ENCODE results near the gene HCN2. TPM values are rescaled to one million over a fixed set of nuclear protein-coding genes. Genes with fewer than 3 reads are reported as not detected.

The HCN2 gene
- polyA plus RNA-seq, 1 experiment, result 1.5 TPM

DNA sequence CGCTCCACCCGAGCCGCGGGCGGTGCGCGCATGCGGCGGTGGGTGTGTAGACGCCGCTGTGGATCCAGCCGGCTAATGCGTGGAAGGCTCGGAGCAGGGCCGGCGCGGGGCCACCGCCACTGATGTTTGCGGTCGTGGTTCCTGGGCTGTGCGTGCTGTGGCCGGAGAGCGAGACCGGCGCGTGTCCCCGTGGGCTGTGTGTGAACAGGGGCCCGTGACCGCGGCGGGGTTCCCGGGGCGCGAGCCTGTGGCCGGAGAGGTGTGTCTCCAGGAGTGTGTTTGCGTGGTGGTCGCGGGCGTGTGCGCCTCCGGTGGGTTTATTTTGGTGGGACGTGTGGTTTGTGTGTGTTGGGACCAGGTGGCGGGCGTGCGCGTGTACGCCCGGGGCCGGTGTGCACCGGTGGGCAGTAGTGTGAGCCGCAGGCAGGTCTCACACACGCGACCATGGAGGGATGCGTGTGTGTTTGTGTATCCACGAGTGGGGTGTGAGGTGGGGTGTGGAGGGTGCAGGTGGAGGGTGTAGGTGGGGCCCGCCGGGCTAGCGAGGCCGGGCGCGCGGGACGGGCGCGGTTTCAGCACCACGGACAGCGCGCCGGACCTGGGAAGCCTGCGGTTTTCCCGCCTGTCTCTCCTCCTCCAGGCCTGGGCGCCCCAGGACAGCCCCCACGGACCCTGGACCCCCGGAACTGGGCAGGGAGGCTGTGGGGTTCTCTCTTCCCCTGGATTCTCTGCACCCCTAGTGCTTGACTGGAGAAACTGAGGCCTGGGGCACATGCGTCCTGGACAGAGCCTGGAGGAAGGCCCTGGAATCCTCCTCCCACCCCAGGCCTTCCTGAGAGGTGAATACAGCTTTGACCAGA, 1.6 kb downstream of the HCN2 start:
- DNase-seq (ENCODE audit: low read depth), result no peak
- Histone ChIP-seq H3K4me3 (ENCODE audit: low read depth, low read length) (no peak overlapping the region), H3K27me3 (ENCODE audit: control insufficient read depth, insufficient read depth, low read length) (no peaks in the 10 kb centered on the region; the same call in 1 of the 2 replicates), H3K36me3 (ENCODE audit: control insufficient read depth, insufficient read depth, low read length) (no peaks in the 10 kb centered on the region)
- TF ChIP-seq, protein P1, sequence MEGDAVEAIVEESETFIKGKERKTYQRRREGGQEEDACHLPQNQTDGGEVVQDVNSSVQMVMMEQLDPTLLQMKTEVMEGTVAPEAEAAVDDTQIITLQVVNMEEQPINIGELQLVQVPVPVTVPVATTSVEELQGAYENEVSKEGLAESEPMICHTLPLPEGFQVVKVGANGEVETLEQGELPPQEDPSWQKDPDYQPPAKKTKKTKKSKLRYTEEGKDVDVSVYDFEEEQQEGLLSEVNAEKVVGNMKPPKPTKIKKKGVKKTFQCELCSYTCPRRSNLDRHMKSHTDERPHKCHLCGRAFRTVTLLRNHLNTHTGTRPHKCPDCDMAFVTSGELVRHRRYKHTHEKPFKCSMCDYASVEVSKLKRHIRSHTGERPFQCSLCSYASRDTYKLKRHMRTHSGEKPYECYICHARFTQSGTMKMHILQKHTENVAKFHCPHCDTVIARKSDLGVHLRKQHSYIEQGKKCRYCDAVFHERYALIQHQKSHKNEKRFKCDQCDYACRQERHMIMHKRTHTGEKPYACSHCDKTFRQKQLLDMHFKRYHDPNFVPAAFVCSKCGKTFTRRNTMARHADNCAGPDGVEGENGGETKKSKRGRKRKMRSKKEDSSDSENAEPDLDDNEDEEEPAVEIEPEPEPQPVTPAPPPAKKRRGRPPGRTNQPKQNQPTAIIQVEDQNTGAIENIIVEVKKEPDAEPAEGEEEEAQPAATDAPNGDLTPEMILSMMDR (IDR thresholded peaks at IDR 0.05; ENCODE audit: insufficient read depth, low read depth, low read length), result no peak
- POLR2A ChIA-PET, result no interaction called here
- CTCF ChIA-PET, result interaction anchor here (0.7 to 1.0 kb wide), 2 partner anchors 33 to 143 kb away, joined by 3 read pairs; no protein-coding TSS in a partner anchor

DNA sequence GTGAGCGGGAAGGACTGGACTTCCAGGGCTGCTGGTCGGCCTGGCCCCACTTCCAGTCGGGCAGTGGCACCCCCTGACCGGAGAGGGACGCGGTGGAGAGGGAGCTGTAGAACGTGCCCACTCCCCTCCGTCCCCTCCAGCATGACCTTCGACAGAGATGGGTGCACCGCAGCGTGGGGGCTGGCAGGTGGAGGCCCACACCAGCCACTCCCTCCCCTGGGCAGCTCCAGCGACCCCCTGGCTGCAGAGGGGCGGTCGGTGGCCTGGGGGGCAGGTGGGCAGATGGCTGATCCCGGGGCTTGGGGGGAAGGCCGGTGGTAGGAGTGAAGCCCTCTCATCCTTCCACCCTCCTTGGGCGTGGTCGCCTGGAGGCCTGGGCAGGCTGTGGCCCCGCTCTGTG, 2.4 kb downstream of the HCN2 start:
- CTCF ChIA-PET, result interaction anchor here (0.7 to 1.0 kb wide), 2 partner anchors 32 to 142 kb away, joined by 3 read pairs; no protein-coding TSS in a partner anchor
- no peaks in the 10 kb centered on the region for H3K36me3 ChIP-seq (ENCODE audit: control insufficient read depth, insufficient read depth, low read length)
- TF ChIP-seq, protein P1 (IDR thresholded peaks at IDR 0.05; ENCODE audit: insufficient read depth, low read depth, low read length), result no peak
- no peak overlapping the region for H3K4me3 ChIP-seq (ENCODE audit: low read depth, low read length)
- no peak for DNase-seq (ENCODE audit: low read depth)
- H3K27me3 ChIP-seq (ENCODE audit: control insufficient read depth, insufficient read depth, low read length), result no peaks in the 10 kb centered on the region; the same call in none of the 2 replicates
- POLR2A ChIA-PET, result no interaction called here

DNA sequence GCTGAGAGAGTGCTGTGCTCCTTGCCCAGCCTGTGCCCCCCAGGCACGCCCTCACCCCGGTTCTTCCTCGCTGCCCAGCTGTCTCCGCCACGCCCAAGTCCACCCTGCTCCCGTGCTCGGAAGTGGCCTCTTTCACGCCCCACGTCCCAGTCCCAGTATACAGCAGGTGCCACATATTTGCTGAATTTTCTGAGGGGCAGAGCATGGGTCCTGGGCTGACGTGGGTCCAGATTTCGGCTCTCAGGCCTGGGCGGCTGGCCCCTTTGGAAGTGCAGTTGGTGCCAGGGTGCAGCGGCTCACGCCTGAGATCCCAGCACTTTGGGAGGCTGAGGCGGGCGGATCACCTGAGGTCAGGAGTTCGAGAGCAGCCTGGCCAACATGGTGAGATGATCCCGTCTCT, 3.4 kb downstream of the HCN2 start:
- Histone ChIP-seq H3K4me3 (ENCODE audit: low read depth, low read length) (no peak overlapping the region), H3K27me3 (ENCODE audit: control insufficient read depth, insufficient read depth, low read length) (no peaks in the 10 kb centered on the region; the same call in none of the 2 replicates), H3K36me3 (ENCODE audit: control insufficient read depth, insufficient read depth, low read length) (no peaks in the 10 kb centered on the region)
- POLR2A ChIA-PET, result no interaction called here
- DNase-seq (ENCODE audit: low read depth), result no peak
- CTCF ChIA-PET, result no interaction called here
- TF ChIP-seq, protein P1 (IDR thresholded peaks at IDR 0.05; ENCODE audit: insufficient read depth, low read depth, low read length), result no peak

DNA sequence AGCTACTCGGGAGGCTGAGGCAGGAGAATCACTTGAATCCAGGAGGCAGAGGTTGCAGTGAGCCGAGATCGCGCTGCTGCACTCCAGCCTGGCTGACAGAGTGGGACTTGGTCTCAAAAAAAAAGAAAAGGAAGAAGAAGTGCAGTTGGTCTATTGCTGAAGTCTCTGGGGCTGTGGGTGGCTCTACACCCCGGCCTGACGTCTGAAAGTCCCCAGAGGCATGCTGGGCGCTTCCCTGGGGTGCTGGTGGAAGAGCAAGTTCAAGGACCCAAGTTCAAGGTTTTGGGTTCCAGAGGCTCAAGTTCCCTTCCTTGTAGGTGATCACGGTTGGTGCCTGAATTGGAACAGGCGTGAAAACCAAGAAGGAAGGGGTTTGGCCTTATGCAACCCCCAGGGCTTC, 3.8 kb downstream of the HCN2 start:
- ChIA-PET POLR2A (no interaction called here), CTCF (no interaction called here)

DNA sequence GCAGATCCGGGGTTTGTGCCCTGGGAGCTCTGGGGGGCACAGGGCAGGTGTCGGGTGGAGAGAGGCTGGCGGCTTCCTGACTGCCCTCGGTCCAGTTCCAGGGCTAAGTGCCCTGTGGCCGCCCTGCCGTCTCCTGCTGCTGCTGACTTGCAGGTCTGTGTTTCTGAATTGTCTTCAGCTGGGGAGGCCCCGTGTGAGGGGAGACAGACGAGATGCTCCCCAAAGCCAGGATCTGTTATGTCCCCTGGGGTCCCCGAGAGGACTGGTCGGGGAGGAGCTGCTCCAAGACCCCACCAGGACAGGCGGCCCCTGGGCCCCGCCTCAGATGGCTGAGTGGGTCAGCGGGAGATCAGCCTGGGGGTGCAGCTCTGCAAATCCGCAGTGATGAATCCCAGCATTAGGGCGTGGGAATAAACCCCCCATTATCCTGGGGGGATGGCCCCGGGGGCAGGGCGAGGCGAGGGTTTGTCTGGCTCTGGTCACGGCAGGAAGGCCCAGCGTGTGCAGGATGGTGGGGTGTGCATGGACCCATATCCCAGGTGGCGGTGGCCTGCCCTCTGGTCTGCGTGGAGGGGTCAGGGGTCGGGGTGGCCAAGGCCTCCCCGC, 4.7 kb downstream of the HCN2 start:
- TF ChIP-seq, protein P1 (IDR thresholded peaks at IDR 0.05; ENCODE audit: insufficient read depth, low read depth, low read length), result no peak
- no peak overlapping the region for H3K4me3 ChIP-seq (ENCODE audit: low read depth, low read length)
- H3K27me3 ChIP-seq (ENCODE audit: control insufficient read depth, insufficient read depth, low read length), result no peaks in the 10 kb centered on the region; the same call in none of the 2 replicates
- CTCF ChIA-PET, result no interaction called here
- POLR2A ChIA-PET, result no interaction called here
- no peak for DNase-seq (ENCODE audit: low read depth)
- no peaks in the 10 kb centered on the region for H3K36me3 ChIP-seq (ENCODE audit: control insufficient read depth, insufficient read depth, low read length)

More for the DNA sequence above, 3.8 kb downstream of the HCN2 start:
- DNase-seq (ENCODE audit: low read depth), result no peak
- Histone ChIP-seq H3K36me3 (ENCODE audit: control insufficient read depth, insufficient read depth, low read length) (no peaks in the 10 kb centered on the region), H3K27me3 (ENCODE audit: control insufficient read depth, insufficient read depth, low read length) (no peaks in the 10 kb centered on the region; the same call in none of the 2 replicates), H3K4me3 (ENCODE audit: low read depth, low read length) (no peak overlapping the region)
- TF ChIP-seq, protein P1 (IDR thresholded peaks at IDR 0.05; ENCODE audit: insufficient read depth, low read depth, low read length), result no peak

Data from BJ (cell line).